Left ventricle myocardium superior (tissue), 1 donor: ENCODE measurements around the gene OR5AS1. TPM values are rescaled to one million over a fixed set of nuclear protein-coding genes. Genes with fewer than 3 reads are reported as not detected.
"Not testable (repeated sequence)": the region's sequence is repeated elsewhere in the genome, so short reads cannot be mapped to it uniquely, and the experiment has no call there.

Experiments used
- ATAC-seq: fragments of 200-7000 bp; cut with Tn5 transposase; one replicate; pipeline ENCODE4 v1.9.1; 2020; ENCODE audit warnings: mild to moderate bottlenecking, moderate library complexity
- DNase-seq: peaks from one replicate; pipeline ENCODE4 v3.0.0-alpha.2; 2020
- intact Hi-C: fragments of 100-400 bp; cut with micrococcal nuclease; formaldehyde crosslinking; loops from one replicate; pipeline ENCODE4 v1.11.0; 2022
- long read RNA-seq: library from polyadenylated mRNA; unstranded; transcript quantifications from one replicate; pipeline ENCODE4 v2.0.0, GENCODE V29; 2021
- total RNA-seq: library from RNA; stranded (reverse); fragmentation: NEBNext Ultra II Directional; extraction: Animal tissue kit (Norgen Biotek cat#: 25700); gene quantifications from one replicate; pipeline ENCODE4 v1.2.1, GENCODE V29; 2021
- donor health status: DM: no; HTN: yes; CAD: no; lungs with severe emphysema.

The OR5AS1 gene
- not detected for total RNA-seq
- long read RNA-seq, result 0 reads

DNA sequence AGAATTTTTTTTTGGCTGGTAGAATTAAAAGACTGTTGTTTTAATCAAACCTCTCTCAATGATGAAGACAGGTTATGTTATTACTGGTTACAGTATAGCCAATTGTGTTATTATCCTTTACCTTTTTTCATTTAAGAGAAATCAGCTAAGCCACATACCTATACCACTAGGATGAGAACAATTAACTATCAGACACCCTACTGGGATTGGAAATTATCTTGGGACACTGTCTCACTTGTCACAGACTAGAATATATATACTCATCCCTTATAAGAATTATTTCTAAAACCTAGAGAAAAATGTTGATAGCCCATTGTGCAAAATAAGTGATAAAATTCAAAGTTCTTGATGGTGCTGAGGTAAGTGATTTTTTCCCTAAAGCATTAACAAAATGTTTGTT lies at the start of gene OR5AS1:
OR5AS1 (plus strand) TSS at position 301 of the 400 bp plus-strand sequence. CDS start 2,765 bp downstream, outside the sequence.
- no peak for DNase-seq
- no peak for ATAC-seq
- intact Hi-C loops, result no loop called here

DNA sequence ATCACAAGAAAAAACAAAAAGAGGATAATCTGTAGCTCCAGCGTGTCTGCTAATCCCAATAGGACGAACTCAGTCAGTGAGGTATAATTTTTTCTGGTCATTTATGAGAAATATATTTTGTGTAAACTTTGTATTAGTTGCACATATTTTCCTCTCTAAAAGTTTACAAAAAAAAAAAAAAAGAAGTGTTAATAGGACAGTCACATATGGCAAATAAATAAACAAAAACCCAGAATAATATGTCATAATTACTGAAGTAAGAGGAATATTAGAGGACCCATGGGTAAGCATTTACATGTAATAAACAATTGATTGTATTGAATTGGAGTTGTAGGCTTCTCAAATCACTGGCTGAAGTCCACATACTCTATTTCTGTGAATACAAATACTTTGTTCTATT lies 32.9 kb upstream of the OR5AS1 start, which contains the start of gene OR5F1:
OR5F1 (minus strand) TSS at position 101 of the 400 bp plus-strand sequence; CDS start at position 101, 0 bp downstream.
- intact Hi-C loops, result no loop called here
- ATAC-seq, result no peak
- no peak for DNase-seq

DNA sequence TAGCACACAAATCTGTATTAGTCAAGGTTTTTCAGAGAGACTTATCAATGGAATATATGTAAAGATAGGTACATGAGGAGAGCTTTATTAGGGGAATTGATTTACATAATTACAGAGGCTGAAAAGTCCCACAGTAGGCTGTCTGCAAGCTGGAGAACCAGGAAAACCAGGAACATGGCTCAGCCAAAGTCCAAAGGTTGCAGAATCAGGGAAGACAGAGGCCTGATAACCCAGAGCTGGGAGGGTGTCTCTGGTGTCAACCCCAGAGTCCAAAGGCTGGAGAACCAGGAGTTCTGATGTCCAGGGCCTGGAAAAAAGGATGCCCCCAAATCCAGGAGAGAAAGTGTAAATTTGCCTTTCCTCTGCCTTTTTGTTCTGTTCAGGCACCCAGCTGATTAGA lies 16.7 kb upstream of the OR5AS1 start:
- ATAC-seq, result no peak
- intact Hi-C loops, result no loop called here
- DNase-seq, result no peak

DNA sequence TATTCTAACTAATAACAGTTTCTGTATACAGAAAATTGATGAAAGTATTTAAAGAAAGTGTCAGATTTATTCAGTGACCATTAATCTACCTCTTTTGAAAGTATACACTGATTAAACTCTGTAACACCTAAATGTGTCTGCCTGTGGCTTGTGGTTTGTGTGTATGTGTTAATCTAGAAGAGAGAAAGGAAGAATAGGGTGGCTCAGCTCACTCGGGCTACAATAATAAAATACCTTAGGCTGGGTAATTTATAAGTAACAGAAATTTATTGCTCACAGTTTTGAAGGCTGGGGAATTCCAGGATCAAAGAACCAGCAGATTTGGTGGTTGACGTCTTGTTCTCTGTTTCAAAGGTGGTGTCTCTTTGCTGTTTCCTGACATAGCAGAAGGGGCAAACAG lies 13.6 kb upstream of the OR5AS1 start:
- ATAC-seq, result no peak
- no peak for DNase-seq

DNA sequence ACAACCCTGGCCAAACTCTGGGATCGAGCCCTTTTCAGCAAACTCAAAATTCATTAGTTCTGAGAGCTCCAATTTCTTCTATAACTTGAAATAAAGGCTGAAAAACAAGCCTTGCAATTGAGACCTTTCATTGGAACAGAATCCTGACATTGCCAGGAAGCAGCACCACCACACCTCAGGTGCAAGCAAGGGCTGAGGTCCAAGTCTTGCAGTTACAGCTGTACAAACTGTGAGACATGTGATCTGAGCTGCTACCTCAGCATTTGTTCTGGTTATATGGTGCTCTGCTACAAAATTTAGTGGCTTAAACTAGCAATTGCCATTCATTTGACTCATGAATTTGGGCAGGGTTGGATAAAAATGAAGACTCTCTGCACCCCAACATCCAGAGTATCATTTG lies 18.1 kb downstream of the OR5AS1 start:
- intact Hi-C loops, result no loop called here
- no peak for ATAC-seq
- DNase-seq, result no peak

More for the DNA sequence above, 13.6 kb upstream of the OR5AS1 start:
- intact Hi-C loops, result no loop called here

DNA sequence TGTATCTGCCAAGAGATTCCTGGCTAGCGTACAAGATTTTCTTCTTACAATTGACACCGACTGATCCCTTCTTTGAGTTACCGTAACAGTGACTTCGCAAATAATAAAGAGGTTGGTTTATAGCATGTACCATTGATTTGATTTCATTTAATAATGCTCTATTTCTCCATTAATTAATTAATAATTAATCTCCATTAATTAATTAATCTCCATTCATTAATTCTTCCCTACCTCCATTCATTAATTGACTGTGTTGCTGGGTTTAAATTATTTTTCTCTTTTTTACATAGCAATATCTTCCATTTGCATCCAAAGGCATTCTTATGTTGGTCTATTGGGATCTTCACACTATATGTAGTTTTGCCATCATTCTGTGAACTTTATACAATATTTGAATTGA lies 21.0 kb downstream of the OR5AS1 start:
- ATAC-seq, result no peak
- intact Hi-C loops, result no loop called here

DNA sequence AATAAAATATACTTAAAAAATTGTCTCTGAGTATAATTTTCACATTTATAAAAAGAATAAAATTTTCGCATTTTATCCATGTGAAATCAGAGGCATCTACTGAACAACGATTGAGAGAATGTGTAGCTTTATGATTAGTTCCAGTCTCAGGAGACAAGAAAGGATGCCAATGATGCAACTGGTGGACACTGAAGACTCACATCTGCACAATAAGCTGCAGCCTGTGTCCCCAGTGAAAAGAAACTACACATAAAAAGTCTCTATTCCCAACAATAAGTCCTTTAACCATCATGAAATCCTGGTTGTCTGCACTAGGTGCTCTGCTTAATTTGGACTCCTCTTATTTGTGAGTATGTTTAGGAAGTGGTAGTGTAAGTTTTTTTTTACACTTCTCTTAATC lies 22.0 kb downstream of the OR5AS1 start:
- DNase-seq (no peak), ATAC-seq (no peak)
- intact Hi-C loops, result no loop called here

More for the DNA sequence above, 21.0 kb downstream of the OR5AS1 start:
- DNase-seq, result no peak

DNA sequence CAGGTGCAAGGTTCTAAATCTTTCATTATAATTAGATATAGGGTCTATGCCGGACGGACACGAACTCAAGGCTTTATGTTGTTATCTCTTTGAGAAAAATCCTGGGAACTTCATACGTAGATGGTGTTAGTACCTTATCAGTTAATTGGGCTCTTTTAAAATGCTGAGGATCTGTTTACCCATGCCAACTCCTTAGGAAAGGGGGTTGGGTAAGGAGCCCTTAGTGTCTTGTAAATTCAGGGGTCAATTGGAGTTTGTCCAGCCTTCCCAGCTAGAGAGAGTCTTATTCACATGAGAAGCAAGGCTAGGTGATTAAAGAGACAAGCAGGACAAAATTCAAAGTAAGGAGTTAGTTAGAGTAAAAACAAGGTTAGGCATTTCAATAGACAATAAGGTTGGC lies 28.9 kb downstream of the OR5AS1 start:
- intact Hi-C loops, ATAC-seq, DNase-seq: not testable (repeated sequence)

DNA sequence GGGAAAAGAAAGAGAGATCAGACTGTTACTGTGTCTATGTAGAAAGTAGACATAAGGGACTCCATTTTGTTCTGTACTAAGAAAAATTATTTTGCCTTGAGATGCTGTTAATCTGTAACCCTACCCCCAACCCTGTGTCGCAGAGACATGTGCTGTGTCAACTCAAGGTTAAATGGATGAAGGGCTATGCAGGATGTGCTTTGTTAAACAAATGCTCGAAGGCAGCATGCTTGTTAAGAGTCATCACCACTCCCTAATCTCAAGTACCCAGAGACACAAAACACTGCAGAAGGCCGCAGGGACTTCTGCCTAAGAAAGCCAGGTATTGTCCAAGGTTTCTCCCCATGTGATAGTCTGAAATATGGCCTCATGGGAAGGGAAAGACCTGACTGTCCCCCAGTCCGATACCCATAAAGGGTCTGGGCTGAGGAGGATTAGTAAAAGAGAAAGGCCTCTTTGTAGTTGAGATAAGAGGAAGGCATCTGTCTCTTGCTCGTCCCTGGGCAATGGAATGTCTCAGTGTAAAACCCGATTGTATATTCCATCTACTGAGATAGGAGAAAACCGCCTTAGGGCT lies 30.3 kb downstream of the OR5AS1 start:
- ATAC-seq, DNase-seq, intact Hi-C loops: not testable (repeated sequence)

DNA sequence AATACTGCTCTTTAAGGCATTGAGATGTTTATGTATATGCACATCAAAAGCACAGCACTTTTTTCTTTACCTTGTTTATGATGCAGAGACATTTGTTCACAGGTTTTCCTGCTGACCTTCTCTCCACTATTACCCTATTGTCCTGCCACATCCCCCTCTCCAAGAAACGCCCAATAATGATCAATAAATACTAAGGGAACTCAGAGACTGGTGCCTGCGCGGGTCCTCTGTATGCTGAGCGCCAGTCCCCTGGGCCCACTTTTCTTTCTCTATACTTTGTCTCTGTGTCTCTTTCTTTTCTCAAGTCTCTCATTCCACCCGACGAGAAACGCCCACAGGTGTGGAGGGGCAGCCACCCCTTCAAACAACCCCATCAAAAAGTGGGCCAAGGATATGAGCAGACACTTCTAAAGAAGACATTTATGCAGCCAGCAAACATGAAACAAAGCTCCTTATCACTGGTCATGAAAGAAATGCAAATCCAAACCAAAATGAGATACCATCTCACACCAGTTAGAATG lies 30.9 kb downstream of the OR5AS1 start:
- ATAC-seq, intact Hi-C loops, DNase-seq: not testable (repeated sequence)

DNA sequence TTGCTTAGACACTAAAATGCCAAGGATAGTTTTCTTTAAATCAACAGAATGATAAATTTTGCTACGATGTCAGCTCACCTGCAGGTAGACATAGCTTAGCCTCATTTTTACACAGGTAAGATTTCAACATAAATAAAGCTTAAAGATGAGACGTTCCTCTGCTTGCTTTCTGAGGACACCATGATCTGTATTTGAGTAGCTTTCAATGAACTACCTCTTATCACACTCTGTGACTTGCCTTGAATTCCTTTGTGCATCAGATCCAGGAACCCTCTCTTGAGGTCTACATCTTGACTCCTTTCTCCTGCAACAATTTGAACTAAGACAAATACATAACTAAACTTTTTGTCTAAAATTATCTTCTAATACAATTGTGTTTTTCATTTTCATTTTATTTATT lies 39.5 kb downstream of the OR5AS1 start:
- intact Hi-C loops, result no loop called here
- no peak for DNase-seq
- ATAC-seq, result no peak

Other genes starting within 250 kb of the OR5AS1 start
- gene OR5D14, start 232.1 kb upstream of the OR5AS1 start, total RNA-seq, result not detected
- not detected for gene OR5L1, start 216.3 kb upstream of the OR5AS1 start, total RNA-seq
- gene OR5D18, start 208.0 kb upstream of the OR5AS1 start, total RNA-seq, result not detected
- not detected for gene OR5L2, start 200.4 kb upstream of the OR5AS1 start, total RNA-seq
- gene OR5D16, start 188.9 kb upstream of the OR5AS1 start, total RNA-seq, result not detected
- gene TRIM51, start 144.4 kb upstream of the OR5AS1 start, total RNA-seq, result not detected
- not detected for gene OR5W2, start 113.1 kb upstream of the OR5AS1 start, total RNA-seq
- not detected for gene OR5I1, start 91.3 kb upstream of the OR5AS1 start, total RNA-seq
- not detected for gene OR10AG1, start 57.7 kb upstream of the OR5AS1 start, total RNA-seq
- gene OR5F1, start 33.0 kb upstream of the OR5AS1 start, total RNA-seq, result not detected
- not detected for gene OR8I2, start 65.7 kb downstream of the OR5AS1 start, total RNA-seq
- not detected for gene OR8H2, start 76.0 kb downstream of the OR5AS1 start, total RNA-seq
- not detected for gene OR8H3, start 94.7 kb downstream of the OR5AS1 start, total RNA-seq
- gene OR8J3, start 112.5 kb downstream of the OR5AS1 start, total RNA-seq, result not detected
- gene OR8K5, start 132.7 kb downstream of the OR5AS1 start, total RNA-seq, result not detected
- not detected for gene OR5J2, start 149.0 kb downstream of the OR5AS1 start, total RNA-seq
- gene OR5T2, start 206.6 kb downstream of the OR5AS1 start, total RNA-seq, result not detected
- gene OR5T3, start 224.6 kb downstream of the OR5AS1 start, total RNA-seq, result not detected
- not detected for gene OR5T1, start 246.5 kb downstream of the OR5AS1 start, total RNA-seq